MV-4-11 (cell line): ENCODE data around the gene PPP5C.

Experiments
- DNase-seq: peaks from one replicate; lab custom pipeline; 2025; lab: John Stamatoyannopoulos, UW

Gene PPP5C

DNA sequence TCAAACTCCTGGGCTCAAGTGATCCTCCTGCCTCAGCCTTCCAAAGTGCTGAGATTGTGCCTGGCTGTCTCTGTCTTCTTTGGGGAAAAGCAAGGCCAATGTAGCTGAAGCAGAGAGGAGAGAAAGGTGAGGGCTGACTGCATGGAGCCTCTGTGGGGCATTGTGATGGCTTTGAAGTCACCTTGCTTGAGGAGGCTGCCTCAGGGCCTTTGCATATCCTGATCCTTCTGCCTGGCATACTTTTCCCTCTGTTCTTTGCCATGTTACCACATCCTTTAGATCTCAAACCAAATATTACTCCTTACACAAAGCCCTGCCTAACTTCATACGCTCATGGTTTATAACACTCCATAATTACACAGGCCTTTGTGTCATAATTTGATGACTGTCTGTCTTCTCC, 9.4 kb upstream of the PPP5C start:
- DNase-seq: no peak

DNA sequence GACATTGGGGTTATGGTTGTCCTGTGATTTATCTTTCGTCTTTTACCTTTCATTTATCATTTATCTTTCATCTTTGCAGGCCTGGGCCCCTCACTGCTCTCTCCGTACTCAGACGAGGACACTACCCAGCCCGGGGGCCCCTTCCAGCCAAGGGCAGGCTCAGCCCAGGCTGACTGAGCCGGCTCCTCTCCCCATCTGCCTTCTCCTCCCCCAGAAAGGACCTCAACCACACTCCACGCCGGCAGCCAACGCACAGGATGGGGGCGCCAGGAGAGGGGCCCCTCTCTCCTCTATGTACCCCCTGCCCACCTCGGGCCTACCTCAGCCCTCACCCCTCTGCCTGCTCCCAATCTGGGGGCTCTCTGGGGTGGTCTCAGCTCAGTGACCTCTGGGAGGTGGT, 7.4 kb upstream of the PPP5C start:
- no peak for DNase-seq

DNA sequence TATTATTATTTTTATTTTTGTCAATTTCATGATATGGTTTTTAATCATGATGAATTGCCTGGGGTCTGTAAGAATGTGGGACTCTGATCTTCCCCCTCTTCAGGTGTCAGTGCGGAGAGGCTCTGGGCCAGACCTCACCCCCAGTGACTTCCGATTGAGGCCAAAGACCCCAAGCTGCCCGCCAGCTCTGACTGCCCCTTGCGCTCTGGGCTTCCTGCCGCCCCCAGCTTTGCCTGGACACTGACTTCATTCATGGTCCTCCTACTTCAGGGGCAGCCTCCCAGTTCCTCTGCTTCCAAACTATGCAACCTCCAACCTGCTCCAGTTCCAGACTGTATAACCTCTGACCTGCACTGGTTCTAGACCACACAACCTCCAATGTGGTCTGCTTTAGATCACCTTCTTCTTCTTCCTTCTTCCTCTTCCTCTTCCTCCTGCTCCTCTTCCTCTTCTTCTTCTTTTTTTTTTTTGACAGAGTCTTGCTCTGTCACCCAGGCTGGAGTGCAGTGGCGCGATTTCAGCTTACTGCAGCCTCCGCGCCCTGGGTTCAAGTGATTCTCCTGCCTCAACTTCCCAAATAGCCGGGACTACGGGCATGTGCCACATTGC, 6.7 kb upstream of the PPP5C start:
- DNase-seq: peak; percentile 38

DNA sequence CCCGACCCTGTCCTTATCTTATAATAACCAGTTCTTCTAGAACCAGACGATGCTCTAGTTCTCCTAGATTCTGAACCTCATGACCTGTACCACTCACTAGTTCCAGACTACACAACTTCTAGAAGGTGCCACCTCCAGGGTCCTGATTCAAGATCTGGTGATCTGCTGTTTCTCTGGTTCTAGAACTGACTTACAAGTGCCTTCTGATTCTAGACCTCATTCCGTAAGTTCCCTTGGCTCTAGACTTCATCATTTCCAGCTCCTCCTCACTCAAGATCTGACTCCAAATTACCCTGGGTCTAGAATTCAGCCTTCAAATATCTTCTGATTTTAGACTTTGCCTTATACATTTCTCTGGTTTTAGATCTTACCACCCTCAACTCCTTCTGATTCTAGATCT, 5.0 kb upstream of the PPP5C start:
- DNase-seq: no peak

DNA sequence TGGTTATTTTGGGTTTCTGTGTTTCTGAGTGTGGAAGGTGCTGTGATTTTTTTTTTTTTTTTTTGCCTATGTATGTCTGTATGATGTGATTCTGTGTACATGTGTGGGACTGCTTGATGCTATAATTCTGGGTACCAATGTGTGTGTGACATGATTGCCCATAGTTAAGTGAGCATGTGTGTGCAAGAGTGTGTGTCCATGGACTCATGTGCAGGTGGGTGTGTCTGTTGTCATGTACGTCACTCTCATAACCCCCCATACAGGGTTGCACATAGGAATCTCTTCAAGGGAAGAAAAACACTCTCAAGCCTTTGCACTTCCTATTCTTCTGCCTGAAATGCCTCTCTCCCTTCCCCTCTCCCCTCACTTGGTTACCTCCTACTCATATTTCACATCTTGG, 2.5 kb upstream of the PPP5C start:
- no peak for DNase-seq

DNA sequence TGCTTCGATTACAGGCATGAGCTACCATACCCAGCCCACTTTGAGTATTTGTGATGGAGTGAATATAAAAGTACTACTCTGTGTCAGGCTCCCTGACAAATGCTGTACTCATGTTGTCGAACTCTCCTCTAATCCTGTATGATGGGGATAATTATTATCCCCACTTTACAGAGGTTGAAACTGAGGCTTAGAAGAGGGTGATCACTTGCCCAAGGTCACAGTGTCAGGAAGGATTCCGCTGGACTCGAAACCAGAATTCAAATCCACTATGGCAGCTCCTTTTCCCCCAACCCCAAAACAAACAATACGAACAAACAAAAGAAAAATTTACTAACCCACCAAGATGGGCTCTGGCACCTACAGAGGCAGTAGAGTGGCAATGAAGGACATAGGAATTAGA, 1.7 kb upstream of the PPP5C start:
- no peak for DNase-seq

DNA sequence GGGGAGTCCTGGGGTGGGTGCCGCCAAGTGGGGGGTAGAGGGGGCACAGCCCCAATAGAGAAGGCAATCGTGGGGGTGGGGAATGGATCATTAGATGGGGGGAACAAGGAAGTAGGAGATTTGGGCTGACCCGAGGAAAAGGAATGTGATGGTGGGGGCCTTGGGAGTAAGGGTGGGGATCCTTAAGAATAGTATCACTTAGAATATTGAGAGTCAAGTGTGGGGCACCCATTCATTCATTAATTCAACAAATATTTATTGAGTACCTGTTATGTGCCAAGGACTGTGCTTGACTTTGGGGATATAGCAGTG, 641 bp downstream of the PPP5C start:
- DNase-seq: no peak

DNA sequence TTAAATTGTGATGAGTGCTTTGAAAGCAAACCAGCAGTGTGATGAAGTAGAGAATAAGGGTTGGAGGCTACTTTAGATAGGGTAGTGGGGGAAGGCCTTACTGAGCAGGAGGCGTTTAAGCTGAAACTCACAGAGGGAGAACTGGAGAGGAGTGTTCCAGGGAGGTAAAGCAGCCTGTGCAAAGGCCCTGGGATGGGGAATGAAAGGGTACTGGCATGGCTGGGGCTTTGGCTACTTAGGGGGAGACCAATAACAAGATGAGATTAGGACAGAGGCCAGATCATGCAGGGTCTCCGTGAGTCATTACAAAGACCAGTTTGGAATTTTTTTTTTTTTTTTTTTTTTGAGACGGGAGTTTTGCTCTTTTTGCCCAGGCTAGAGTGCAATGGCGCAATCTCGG, 1.1 kb downstream of the PPP5C start:
- no peak for DNase-seq

DNA sequence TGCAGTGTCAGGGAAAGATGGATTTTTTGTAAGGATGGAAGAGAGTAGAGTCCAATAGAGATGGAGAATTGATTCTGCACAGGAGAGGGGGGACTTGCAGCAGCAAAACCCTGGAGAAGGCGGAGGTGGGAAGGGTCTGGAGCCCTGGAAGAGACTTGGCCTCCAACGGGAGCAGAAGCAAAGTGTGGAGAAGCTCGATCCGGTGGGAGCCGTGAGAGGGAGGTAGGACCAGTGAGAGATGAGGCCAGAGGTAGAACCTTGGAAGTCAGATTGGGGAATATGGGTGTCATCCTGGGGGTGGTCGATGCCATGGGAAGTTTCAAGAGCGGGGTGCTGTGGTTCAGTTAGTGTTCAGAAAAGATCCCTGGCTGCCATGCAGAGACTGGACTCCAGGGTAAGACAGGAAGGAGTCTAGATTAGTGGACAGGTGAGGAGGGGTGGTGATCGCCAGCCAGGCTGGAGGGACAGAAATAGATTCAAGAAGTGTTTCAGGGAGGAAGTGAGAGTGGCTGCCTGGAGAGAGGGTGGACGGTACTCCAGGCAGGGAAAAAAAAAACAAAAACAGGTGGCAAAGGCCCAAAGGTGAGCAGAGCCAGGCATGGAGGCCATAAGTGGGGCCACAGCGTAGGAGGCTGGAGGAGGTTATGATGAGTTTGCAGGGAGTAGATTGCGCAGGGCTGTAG, 2.6 kb downstream of the PPP5C start:
- peak; percentile 46 for DNase-seq

DNA sequence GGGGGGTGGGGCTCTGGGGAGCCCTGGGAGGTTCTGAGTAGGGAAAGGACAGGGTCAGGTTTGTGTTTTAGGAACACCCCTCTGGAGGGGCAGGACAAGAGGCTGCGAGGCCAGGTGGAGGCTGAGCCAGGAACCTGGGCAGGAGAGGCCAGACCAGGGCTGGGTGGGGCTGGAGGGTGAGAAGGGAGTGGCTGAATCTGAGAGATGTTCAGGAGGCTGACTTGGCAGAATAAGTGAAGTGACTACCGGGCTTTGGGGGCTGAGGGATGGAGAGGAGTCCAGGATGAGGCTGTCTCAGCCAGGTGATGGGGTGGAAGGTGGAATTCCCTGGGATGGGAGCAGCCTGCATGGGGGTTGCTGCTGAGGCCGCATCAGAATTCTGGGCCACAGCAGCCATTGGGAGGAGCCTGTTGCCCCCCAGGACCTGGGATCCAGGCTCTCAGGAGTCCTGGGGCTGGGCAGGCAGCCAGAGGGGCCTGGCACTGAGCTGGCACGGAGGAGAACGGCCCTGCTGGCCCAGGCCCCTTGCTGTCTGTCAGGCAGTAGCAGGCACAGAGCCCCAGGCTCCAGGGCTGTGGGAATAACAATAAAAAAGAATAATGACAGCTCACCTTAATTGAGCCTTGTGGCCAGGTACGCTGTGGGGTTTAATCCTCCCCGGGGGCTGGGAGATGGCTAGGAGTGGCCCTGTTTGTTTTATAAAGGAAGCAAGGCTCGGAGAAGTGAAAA, 3.3 kb downstream of the PPP5C start:
- no peak for DNase-seq

DNA sequence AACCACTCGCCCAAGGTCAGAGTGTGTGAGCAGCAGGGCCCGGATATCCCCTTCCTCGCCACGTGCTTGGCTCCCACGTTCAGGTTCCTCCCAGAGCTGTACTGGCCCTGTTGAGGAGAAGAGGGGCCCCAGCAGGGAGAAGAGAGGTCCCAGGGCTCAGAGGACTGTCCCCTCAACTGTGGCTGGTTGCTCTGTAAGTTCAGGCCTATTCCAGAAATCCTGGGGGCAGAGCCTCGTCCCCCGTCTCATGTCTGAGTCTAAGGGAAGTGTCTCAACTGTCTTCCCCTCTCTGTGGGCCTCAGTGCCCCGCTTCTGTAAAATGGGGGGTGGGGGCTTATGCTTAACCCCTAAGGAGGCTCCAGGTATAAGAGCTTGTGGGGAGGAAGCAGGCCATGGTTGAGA, 3.9 kb downstream of the PPP5C start:
- peak; percentile 24 for DNase-seq

DNA sequence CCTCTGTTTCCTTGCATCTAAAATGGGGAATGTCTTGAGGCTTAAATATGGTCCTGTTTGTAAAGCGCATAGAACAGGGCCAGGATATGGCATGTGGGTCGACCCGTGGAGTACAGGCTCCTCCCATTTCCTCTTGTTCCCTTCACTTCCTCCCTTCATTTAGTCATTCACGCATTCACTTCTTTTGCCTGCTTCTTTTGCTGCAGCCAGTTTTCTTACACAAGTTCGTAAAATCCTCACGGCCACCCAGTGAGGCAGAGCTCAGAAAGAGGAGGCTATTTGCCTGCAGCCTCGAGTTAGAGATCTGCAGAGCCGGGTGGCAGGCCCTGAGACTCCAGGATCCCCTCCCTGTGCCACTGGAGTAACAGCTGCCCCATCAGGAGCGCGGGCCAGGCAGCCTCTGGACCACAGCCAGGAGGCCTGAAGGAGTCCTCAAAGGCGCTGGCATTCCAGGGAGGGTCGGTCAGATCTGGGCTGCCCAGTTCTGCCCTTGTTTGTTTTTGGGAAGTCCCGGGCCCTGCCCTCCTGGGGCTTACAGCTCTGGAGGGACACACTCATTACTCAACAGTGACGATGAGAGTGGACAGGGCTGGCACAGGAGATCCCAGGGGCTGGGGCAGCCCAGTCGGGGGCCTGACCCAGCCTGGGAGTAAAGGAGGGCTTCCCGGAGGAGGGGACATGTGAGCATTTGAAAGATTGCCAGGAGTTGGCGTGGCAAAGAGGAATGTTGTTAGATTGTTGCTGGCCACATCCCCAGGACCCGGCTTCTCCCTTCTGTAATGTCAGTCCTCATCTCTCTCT, 4.6 kb downstream of the PPP5C start:
- peak; percentile 60 for DNase-seq

DNA sequence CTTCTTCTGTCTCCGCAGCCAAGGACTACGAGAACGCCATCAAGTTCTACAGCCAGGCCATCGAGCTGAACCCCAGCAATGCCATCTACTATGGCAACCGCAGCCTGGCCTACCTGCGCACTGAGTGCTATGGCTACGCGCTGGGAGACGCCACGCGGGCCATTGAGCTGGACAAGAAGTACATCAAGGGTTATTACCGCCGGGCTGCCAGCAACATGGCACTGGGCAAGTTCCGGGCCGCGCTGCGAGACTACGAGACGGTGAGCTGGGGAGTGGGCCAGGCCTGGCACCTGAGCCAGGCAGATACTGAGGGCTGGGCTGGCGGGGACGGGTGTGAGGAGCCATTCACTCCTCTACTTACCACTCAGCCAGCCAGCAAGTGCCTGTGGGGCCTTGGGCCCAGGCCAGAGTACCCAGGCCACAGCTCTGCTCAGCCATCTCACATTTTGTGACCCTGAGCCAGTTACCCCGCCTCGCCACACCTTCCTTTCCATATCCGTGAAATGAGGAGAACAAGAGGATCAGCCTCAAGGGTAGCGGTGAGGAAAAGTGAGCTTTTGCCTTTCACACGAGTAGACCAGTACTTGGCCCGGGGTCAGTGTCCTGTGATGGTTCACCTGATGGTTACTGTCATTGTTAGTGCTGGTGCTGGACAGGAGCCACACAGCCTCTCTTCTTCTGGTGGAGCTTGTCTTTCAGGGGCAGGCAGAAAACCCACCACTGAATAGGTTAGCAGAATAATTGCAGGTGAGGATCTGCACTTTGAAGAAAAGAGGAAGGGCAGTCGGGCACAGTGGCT, 7.0 kb downstream of the PPP5C start:
- no peak for DNase-seq

DNA sequence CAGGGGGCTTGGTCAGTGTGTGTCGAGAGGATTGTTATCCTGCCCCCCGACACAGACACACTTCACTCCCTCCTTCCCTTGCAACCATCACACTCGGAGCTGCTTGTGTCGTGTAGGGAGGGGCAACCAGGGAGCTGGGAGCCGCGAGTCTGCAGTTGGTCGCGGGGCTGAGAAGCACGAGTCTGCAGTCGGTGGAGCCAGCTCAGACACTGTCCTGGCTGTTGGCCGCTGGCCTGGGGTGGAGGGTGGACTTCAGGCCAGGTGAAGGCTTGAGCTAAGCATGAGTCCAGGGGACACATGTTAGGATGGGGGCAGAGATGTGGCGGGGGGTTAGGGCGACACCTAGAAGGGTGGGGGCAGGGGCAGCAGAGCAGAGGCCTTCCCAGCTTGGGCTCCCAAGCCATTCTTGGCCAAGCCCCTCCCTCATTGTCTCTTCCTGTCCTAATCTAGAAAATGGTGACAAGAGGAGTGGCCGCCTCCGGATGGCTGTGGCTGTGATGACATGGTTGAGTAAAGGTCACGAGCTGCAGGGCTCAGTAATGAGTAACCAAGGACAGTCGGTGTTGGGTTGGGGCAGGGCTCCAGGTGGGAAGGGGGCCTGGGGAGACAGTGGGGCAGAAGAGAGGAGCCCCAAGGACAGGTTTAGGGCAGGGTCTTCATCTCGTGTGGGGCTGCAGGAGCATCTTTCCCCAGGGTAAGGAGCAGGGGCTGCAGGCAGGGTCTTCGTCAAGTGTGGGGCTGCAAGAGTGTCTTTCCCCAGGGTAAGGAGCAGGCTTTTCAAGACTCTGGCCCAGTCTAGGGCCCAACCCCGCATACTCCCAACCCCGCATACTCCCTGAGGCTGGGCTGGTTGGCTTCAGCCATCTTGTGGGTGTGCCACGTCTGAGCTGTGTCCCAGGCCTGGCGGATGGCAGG, 8.6 kb downstream of the PPP5C start:
- DNase-seq: no peak

DNA sequence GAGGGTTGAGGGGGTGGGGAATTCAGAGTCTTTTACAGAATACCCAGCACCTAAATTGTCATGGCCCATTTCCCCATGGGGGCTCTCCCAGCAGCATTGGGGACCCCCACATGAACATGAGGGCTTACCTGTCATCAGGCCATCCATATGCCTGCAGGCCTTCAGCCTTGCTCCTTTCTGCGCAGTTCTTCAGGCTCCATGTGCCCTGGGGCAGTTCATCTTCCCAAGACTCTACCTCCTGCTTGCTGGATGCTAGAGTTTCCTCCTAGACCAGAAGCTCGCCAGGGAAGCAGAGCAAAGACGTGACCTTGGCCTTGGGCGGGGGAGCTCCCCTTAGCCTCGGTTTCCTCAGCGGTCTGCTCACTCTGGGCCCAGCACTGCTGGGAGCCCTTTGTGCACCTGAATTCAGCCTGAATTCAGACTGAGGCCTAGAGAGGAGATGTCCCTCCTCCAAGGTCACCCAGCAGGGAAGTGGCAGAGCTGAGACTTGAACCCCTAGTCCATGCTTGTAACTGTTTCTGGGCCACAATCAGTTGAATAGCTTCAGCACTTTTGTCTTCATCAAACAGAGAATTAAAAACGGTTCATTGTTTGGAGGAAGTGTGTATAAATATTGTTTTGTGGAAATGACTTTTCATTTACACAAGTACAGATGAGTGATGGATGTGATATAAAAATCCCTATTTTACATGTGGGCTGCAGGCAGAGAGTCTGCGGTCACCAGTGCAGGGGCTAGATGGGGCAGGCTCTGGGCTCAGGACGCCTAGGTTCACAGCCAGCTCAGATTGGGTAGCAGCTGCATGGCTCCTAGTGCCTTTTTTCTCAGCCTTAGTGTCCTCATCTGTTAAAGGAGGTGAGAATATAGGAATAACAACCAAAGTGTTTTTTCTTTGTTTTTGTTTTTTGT, 9.5 kb downstream of the PPP5C start:
- DNase-seq: no peak

DNA sequence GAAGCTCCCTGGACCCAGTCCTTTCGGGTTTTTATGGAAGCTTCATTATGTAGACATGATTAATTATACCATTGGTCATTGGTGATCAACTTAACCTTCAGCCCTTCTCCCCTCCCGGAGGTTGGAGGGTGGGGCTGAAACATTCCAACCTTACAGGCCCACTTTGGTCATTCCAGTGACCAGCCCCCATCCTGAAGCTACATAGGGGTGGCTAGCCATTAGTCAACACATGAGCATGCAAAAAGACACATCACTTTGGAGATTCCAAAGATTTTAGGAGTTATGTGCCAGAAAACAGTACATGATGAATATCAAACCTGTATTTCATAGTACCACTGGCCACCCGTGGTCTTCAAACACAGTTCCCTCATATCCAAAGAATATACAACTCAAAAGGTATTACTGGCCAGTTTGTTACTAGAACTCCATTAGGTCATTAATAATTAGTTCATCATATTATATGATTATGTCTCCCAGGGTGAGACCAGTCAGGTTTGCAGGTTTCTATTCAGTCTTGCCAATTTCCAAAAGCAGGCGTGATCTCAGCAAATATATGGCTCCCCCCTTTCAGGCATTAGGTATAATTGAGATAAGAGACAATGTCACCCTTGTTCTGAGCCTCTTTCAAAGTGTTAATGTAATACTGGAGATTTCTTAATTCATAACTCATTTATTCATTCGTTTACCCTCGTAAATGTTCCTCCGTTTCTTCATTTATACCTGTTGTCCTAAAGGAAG, 11.1 kb downstream of the PPP5C start:
- no peak for DNase-seq

DNA sequence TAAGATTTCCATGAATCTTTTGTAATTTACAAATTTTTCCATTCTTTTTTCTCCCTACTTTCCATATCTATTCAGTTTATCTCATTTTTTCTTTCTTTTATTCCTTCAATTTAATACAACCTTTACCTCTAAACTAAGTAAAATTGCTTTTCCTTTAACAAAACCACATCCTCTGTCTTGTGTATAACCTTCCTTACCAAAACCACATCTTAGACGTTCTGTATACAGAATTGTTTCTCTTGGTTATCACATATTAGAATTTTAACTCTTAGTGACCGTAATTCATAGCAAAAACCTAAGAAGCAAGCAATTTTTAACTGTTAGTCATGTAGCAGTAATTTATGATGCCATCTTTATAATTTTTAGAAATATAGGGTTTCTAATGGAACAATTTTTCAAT, 15.0 kb downstream of the PPP5C start:
- DNase-seq: no peak

DNA sequence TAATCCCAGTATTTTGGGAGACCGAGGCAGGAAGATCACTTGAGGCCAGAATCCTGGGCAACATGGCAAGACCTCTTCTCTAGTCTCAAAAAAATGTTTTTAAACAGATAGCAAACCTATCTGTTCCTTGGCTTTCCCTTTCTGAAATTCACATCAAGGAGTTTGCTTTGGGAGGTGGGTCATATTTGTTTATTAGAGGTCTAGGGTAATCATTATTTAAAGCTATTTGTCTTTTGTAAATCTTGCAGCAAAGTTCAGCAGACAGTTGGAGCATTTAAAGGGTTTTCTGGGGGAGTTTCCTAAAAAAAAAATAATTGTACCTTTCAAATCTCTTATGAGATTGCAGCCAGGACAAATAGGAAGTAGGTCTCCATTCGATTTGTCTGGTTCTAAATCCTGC, 17.5 kb downstream of the PPP5C start:
- no peak for DNase-seq

DNA sequence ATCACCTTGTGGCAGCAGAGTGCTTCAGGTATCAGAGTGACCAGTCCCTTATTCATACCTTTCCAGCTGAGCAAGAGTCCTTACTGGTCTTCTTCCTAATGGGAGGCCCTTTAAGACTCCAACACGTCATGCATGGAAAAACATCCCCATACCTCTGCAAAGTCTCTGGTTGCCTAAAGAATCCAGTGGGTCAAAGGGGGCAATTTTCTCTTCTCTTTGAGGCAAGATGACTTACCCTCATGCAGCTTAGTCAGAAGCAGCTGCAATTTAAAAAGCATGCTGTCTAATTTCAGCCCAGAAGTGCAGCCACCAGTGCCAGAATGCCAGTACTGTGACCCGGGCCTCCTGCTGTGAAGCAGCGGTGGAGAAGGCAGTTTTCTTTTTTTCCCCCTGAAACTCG, 18.7 kb downstream of the PPP5C start:
- DNase-seq: no peak
